ENCODE results near the gene FAM163B. TPM values are rescaled to one million over a fixed set of nuclear protein-coding genes. Genes with fewer than 3 reads are reported as not detected.

The FAM163B gene
- total and polyA plus RNA-seq, 4 donors: 2.1 to 4.0 (median 3.4) TPM

DNA sequence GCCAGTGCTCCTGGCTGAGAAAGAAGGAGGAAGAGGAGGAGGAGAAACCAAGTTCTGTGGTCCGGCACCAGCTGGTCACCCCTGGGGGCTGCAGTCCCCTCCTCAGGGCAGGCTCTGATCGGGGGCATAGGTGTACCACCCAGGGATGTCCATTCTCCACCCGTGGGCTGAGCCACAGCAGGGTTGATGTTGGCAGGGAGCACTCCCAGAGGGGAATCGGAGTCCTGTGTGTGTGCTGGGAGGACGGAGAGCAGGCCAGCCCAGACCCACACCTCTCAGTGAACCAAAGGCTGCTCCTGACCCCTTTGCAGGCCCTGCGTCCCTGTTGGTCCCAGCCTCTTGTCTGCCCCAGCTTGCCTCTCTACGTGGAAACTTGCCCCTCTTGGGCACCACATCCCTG lies 79.3 kb downstream of the FAM163B start (continued):
- TF ChIP-seq, protein P1, sequence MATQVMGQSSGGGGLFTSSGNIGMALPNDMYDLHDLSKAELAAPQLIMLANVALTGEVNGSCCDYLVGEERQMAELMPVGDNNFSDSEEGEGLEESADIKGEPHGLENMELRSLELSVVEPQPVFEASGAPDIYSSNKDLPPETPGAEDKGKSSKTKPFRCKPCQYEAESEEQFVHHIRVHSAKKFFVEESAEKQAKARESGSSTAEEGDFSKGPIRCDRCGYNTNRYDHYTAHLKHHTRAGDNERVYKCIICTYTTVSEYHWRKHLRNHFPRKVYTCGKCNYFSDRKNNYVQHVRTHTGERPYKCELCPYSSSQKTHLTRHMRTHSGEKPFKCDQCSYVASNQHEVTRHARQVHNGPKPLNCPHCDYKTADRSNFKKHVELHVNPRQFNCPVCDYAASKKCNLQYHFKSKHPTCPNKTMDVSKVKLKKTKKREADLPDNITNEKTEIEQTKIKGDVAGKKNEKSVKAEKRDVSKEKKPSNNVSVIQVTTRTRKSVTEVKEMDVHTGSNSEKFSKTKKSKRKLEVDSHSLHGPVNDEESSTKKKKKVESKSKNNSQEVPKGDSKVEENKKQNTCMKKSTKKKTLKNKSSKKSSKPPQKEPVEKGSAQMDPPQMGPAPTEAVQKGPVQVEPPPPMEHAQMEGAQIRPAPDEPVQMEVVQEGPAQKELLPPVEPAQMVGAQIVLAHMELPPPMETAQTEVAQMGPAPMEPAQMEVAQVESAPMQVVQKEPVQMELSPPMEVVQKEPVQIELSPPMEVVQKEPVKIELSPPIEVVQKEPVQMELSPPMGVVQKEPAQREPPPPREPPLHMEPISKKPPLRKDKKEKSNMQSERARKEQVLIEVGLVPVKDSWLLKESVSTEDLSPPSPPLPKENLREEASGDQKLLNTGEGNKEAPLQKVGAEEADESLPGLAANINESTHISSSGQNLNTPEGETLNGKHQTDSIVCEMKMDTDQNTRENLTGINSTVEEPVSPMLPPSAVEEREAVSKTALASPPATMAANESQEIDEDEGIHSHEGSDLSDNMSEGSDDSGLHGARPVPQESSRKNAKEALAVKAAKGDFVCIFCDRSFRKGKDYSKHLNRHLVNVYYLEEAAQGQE (IDR thresholded peaks at IDR 0.05): no peak

DNA sequence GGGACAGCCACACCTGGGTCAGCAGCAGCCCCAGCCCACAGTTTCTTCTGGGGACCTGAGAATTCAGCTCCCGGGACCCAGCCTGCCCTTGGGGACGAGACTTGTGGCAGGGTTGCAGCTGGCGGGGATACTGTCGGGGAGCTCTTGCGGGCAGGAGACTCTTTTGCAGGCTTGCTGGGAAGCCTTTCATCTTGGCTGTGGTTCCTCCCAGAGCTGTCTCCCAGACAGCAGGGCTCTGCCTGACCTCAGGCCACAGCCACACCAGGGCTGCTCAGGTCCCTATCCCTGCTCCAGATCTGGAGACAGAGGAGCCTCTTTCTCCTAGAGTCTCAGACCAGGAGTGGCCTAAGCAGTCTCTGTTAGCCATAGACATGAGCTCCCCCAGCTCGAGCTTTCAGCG lies 79.7 kb downstream of the FAM163B start:
- Histone ChIP-seq H3K9ac (ENCODE audit: low read depth in 1 of 2, low read length in 2 of 2) (peak overlapping the region in 1 of 2 donors; percentile 27), H3K4me3 (ENCODE audit: low read depth in 1 of 3, low read length in 3 of 3) (no peak overlapping the region), H3K27ac (ENCODE audit: low read depth in 1 of 2, low read length in 2 of 2) (no peak overlapping the region), H3K27me3 (ENCODE audit: control insufficient read depth in 4 of 4, insufficient read depth in 4 of 4, low read length in 3 of 4) (no peaks in the 10 kb centered on the region), H3K36me3 (ENCODE audit: control insufficient read depth in 4 of 4, insufficient read depth in 3 of 4, low read depth in 1 of 4, low read length in 3 of 4) (no peaks in the 10 kb centered on the region), H3K9me3 (ENCODE audit: control insufficient read depth in 4 of 4, low read length in 3 of 4) (no peaks in the 10 kb centered on the region), H3K4me1 (ENCODE audit: control insufficient read depth in 4 of 4, insufficient read depth in 4 of 4, low read length in 3 of 4) (peaks cover 2 to 48% (median 32%) of the 10 kb centered on the region in 4 donors)
- WGBS: 89% methylated on average over 7 of the region's 7 CpGs
- no peak for DNase-seq (ENCODE audit: low spot score)
- TF ChIP-seq EGR1 (IDR thresholded peaks at IDR 0.05; ENCODE audit: low read depth in 2 of 2): no peak

DNA sequence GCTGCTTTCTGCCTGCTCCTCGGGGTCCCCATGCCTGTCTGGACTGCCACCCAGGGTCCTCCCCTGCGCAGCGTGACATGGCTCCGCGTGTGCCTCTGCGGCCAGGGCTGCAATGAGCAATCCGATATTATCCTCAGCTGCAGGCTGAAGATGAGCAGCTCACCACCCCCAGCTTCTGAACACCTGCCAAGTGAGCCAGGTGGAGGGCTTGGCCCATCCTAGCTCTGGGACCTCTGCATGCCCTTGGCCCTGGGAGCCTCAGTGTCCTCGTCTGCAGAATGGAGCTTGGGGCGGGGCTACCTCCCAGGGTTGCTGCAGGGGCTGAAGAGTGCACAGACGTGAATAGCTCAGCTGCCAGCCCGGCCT lies 80.3 kb downstream of the FAM163B start:
- Histone ChIP-seq H3K36me3 (ENCODE audit: control insufficient read depth in 4 of 4, insufficient read depth in 3 of 4, low read depth in 1 of 4, low read length in 3 of 4) (no peaks in the 10 kb centered on the region), H3K27me3 (ENCODE audit: control insufficient read depth in 4 of 4, insufficient read depth in 4 of 4, low read length in 3 of 4) (no peaks in the 10 kb centered on the region), H3K27ac (ENCODE audit: low read depth in 1 of 2, low read length in 2 of 2) (no peak overlapping the region), H3K9ac (ENCODE audit: low read depth in 1 of 2, low read length in 2 of 2) (peak overlapping the region in 1 of 2 donors; percentile 27), H3K4me3 (ENCODE audit: low read depth in 1 of 3, low read length in 3 of 3) (no peak overlapping the region), H3K9me3 (ENCODE audit: control insufficient read depth in 4 of 4, low read length in 3 of 4) (no peaks in the 10 kb centered on the region), H3K4me1 (ENCODE audit: control insufficient read depth in 4 of 4, insufficient read depth in 4 of 4, low read length in 3 of 4) (peaks cover 0 to 43% (median 27%) of the 10 kb centered on the region in 4 donors)
- 86% methylated on average over 11 of the region's 11 CpGs for WGBS
- no peak for DNase-seq (ENCODE audit: low spot score)
- TF ChIP-seq SP1 (IDR thresholded peaks at IDR 0.05) (no peak), RAD21 (IDR thresholded peaks at IDR 0.05) (no peak), HNF4G (IDR thresholded peaks at IDR 0.05) (no peak), FOXA1 (IDR thresholded peaks at IDR 0.05) (no peak), RXRA (IDR thresholded peaks at IDR 0.05) (no peak), TAF1 (conservative IDR thresholded peaks at IDR 0.05) (no peak), EGR1 (IDR thresholded peaks at IDR 0.05; ENCODE audit: low read depth in 2 of 2) (no peak), HNF4A (conservative IDR thresholded peaks at IDR 0.05) (no peak), NR2F2 (IDR thresholded peaks at IDR 0.05) (no peak)
- TF ChIP-seq, protein P1 (IDR thresholded peaks at IDR 0.05): no peak
- TF ChIP-seq, protein P2, sequence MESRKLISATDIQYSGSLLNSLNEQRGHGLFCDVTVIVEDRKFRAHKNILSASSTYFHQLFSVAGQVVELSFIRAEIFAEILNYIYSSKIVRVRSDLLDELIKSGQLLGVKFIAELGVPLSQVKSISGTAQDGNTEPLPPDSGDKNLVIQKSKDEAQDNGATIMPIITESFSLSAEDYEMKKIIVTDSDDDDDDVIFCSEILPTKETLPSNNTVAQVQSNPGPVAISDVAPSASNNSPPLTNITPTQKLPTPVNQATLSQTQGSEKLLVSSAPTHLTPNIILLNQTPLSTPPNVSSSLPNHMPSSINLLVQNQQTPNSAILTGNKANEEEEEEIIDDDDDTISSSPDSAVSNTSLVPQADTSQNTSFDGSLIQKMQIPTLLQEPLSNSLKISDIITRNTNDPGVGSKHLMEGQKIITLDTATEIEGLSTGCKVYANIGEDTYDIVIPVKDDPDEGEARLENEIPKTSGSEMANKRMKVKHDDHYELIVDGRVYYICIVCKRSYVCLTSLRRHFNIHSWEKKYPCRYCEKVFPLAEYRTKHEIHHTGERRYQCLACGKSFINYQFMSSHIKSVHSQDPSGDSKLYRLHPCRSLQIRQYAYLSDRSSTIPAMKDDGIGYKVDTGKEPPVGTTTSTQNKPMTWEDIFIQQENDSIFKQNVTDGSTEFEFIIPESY (IDR thresholded peaks at IDR 0.05): no peak

Data from liver (tissue), 9 donors.